SH-SY5Y (cell line): ENCODE data around the gene MAN2B2.

Experiments used
- GATA2 ChIP-seq: IDR thresholded peaks from 2 replicates; pipeline ENCODE4 v1.6.1; 2011; ENCODE audit warnings: mild to moderate bottlenecking, low read depth, low read length
- GATA3 ChIP-seq: IDR thresholded peaks from 2 replicates; pipeline ENCODE4 v1.6.1; 2011; ENCODE audit warnings: low read depth, mild to moderate bottlenecking, low read length, moderate library complexity

- no peak for TF ChIP-seq GATA2
- no peak for TF ChIP-seq GATA3
Observed at GRCh38 chr4:6567218-6567617, 7.8 kb upstream of the MAN2B2 start.
